Mammary epithelial cell (primary cell): ENCODE results near the gene HIPK4.

Experiments used
- EZH2 ChIP-seq: IDR thresholded peaks from 2 replicates; pipeline ENCODE4 v1.6.1; 2012; ENCODE audit warnings: low read length, inconsistent platforms, borderline replicate concordance
- TF ChIP-seq, protein P1 (sequence below), 2 donors: IDR thresholded peaks in 1 of 2; conservative IDR thresholded peaks in 1 of 2; 2 replicates each; pipeline ENCODE4 v1.5.1; 2011 to 2012; ENCODE audit warnings: inconsistent platforms in 2 of 2, low read length in 2 of 2, mild to moderate bottlenecking in 2 of 2, control low read depth in 1 of 2, low read depth in 1 of 2; ENCODE audit not compliant: insufficient read depth in 1 of 2; ENCODE audit errors: extremely low read depth in 1 of 2

DNA sequence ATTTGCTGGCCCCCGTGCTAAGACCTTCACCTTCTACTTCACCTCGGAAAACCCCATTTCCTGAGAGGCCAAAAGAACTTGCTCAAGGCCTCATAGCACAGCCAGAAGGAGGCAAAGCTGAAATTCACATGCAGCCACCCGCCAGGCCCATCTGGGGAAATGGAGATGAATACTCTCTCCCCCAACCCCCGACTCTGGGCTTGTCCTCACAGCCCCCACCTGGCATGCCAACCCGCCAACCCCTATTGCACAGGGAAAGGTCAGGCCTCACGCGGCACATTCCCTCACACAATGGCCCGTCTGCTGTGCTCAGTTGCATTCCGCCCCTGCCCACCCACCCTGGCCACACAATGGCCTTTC lies 20.0 kb upstream of the HIPK4 start:
- TF ChIP-seq, protein P1, sequence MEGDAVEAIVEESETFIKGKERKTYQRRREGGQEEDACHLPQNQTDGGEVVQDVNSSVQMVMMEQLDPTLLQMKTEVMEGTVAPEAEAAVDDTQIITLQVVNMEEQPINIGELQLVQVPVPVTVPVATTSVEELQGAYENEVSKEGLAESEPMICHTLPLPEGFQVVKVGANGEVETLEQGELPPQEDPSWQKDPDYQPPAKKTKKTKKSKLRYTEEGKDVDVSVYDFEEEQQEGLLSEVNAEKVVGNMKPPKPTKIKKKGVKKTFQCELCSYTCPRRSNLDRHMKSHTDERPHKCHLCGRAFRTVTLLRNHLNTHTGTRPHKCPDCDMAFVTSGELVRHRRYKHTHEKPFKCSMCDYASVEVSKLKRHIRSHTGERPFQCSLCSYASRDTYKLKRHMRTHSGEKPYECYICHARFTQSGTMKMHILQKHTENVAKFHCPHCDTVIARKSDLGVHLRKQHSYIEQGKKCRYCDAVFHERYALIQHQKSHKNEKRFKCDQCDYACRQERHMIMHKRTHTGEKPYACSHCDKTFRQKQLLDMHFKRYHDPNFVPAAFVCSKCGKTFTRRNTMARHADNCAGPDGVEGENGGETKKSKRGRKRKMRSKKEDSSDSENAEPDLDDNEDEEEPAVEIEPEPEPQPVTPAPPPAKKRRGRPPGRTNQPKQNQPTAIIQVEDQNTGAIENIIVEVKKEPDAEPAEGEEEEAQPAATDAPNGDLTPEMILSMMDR (conservative IDR thresholded peaks at IDR 0.05 in 1 of 2, IDR thresholded peaks at IDR 0.05 in 1 of 2; ENCODE audit: extremely low read depth in 1 of 2, insufficient read depth in 1 of 2, low read depth in 1 of 2, low read length in 2 of 2), result no peak
- no peak for TF ChIP-seq EZH2
